WERI-Rb-1 (cell line): ENCODE data around the gene HEXD.

Source experiments
- DNase-seq: peaks from one replicate; pipeline ENCODE4 v3.0.0-alpha.2; 2020
- H3K27ac ChIP-seq: fragments of 250-450 bp; sonication (Bioruptor Pico); 2 replicates; pipeline ENCODE4 v1.5.1; 2020; ENCODE audit warnings: mild to moderate bottlenecking, moderate library complexity
- H3K27me3 ChIP-seq: fragments of 250-450 bp; sonication (Bioruptor Pico); 2 replicates; pipeline ENCODE4 v1.5.1; 2021; ENCODE audit warnings: mild to moderate bottlenecking, low read depth, moderate library complexity; ENCODE audit not compliant: insufficient read depth, severe bottlenecking
- H3K36me3 ChIP-seq: fragments of 250-450 bp; sonication (Bioruptor Pico); 2 replicates; pipeline ENCODE4 v1.5.1; 2020; ENCODE audit warnings: mild to moderate bottlenecking, moderate library complexity
- H3K4me3 ChIP-seq: 2 replicates; pipeline ENCODE4 v1.5.1; 2011; ENCODE audit warnings: low read depth, mild to moderate bottlenecking, control low read depth, low read length
- H3K9me3 ChIP-seq: fragments of 250-450 bp; sonication (Bioruptor Pico); 2 replicates; pipeline ENCODE4 v1.5.1; 2021; ENCODE audit warnings: mild to moderate bottlenecking, moderate library complexity; ENCODE audit not compliant: severe bottlenecking
- CTCF ChIP-seq: IDR thresholded peaks from 2 replicates; pipeline ENCODE4 v1.5.1; 2011; ENCODE audit warnings: low read depth, mild to moderate bottlenecking, control low read depth, inconsistent platforms, low read length

Gene HEXD

GRCh38 chr17:82424863-82425159 is 6.7 kb downstream of the HEXD start:
- no peaks in the 10 kb centered on the region for H3K27me3 ChIP-seq
- peaks cover 50% of the 10 kb centered on the region for H3K36me3 ChIP-seq
- H3K27ac ChIP-seq = no peak overlapping the region
- TF ChIP-seq CTCF = no peak
- no peaks in the 10 kb centered on the region for H3K9me3 ChIP-seq
- no peak for DNase-seq
- H3K4me3 ChIP-seq = no peak overlapping the region

GRCh38 chr17:82428546-82428945 is 10.4 kb downstream of the HEXD start:
- no peaks in the 10 kb centered on the region for H3K9me3 ChIP-seq
- DNase-seq = no peak
- no peak for TF ChIP-seq CTCF
- H3K4me3 ChIP-seq = no peak overlapping the region
- H3K27me3 ChIP-seq = no peaks in the 10 kb centered on the region
- H3K36me3 ChIP-seq = peaks cover 35% of the 10 kb centered on the region
- no peak overlapping the region for H3K27ac ChIP-seq

- TF ChIP-seq CTCF = no peak
- Histone ChIP-seq H3K9me3 (no peaks in the 10 kb centered on the region), H3K27ac (no peak overlapping the region), H3K27me3 (no peaks in the 10 kb centered on the region), H3K4me3 (no peak overlapping the region), H3K36me3 (peaks cover 44% of the 10 kb centered on the region)
- no peak for DNase-seq
Measured at GRCh38 chr17:82429824-82430223, 11.7 kb downstream of the HEXD start.

- H3K4me3 ChIP-seq = no peak overlapping the region
- H3K36me3 ChIP-seq = peaks cover 62% of the 10 kb centered on the region
- no peak for DNase-seq
- no peaks in the 10 kb centered on the region for H3K27me3 ChIP-seq
- no peaks in the 10 kb centered on the region for H3K9me3 ChIP-seq
- peak overlapping the region; percentile 43; the same call in 1 of the 2 replicates for H3K27ac ChIP-seq
- TF ChIP-seq CTCF = 0 out of 2 replicates have a peak, but pooled peaks have one; percentile 4
Measured at GRCh38 chr17:82432017-82432416, 13.9 kb downstream of the HEXD start.

GRCh38 chr17:82433560-82434215 is 15.5 kb downstream of the HEXD start:
- Histone ChIP-seq H3K9me3 (no peaks in the 10 kb centered on the region), H3K27ac (no peak overlapping the region), H3K27me3 (no peaks in the 10 kb centered on the region), H3K4me3 (no peak overlapping the region), H3K36me3 (peaks cover 68% of the 10 kb centered on the region)
- TF ChIP-seq CTCF = no peak
- no peak for DNase-seq

GRCh38 chr17:82434216-82434565 is 16.0 kb downstream of the HEXD start:
- H3K27me3 ChIP-seq = no peaks in the 10 kb centered on the region
- no peak overlapping the region for H3K4me3 ChIP-seq
- no peaks in the 10 kb centered on the region for H3K9me3 ChIP-seq
- DNase-seq = no peak
- no peak overlapping the region for H3K27ac ChIP-seq
- TF ChIP-seq CTCF = no peak
- H3K36me3 ChIP-seq = peaks cover 66% of the 10 kb centered on the region
